ENCODE data around the gene ATF7IP2.
"Not testable (repeated sequence)": the region's sequence is repeated elsewhere in the genome, so short reads cannot be mapped to it uniquely, and the experiment has no call there.

ATF7IP2 gene

DNA sequence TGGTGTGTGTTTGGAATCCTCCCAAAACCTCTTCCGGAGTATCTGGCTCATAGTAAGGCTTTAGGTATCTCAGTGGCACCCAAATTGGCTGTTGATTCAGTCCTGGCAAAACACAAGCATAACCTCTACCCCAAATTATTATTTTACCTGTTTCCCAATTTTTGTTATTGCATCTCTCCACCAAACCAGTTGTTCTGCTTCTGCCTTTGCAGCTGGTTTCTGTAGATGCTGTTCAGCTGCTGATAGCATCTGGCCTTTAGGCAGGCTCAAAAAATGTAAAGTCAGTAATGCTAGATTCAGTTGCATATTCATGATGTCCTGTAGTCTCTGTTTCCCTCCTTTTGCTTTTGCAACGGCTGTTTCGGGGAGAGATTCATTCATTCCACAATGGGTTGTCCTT lies 33.8 kb downstream of the ATF7IP2 start:
- Histone ChIP-seq H3K9ac (ENCODE audit: low read length) (no peak overlapping the region), H3K9me3 (ENCODE audit: control insufficient read depth, low read length) (no peaks in the 10 kb centered on the region), H3K27me3 (ENCODE audit: control insufficient read depth, insufficient read depth, low read length) (no peaks in the 10 kb centered on the region)

DNA sequence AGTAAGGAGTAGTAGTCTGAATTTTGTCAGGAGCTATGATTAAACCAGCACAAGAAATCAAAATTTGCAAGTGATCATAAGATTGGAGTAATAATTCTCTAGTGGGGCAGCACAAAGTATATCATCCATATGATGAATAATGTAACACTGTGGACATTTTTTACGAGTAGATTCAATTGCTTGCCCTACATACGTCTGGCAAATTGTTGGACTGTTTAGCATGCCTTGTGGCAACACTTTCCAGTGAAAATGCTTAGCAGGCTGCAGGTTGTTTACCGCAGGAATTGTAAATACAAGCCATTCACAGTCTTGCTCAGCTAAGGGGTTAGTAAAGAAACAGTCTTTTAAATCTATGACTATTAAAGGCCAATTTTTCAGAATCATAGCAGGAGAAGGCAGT lies 35.7 kb downstream of the ATF7IP2 start:
- Histone ChIP-seq H3K36me3 (ENCODE audit: control insufficient read depth, insufficient read depth, low read length) (no peaks in the 10 kb centered on the region), H3K9me3 (ENCODE audit: control insufficient read depth, low read length) (no peaks in the 10 kb centered on the region), H3K27me3 (ENCODE audit: control insufficient read depth, insufficient read depth, low read length) (no peaks in the 10 kb centered on the region), H3K4me3 (ENCODE audit: low read length) (no peak overlapping the region), H3K9ac (ENCODE audit: low read length) (no peak overlapping the region), H3K4me1 (ENCODE audit: control insufficient read depth, insufficient read depth, low read length) (no peaks in the 10 kb centered on the region)

More for the DNA sequence above, 33.8 kb downstream of the ATF7IP2 start:
- H3K36me3 ChIP-seq (ENCODE audit: control insufficient read depth, insufficient read depth, low read length): no peaks in the 10 kb centered on the region
- no peaks in the 10 kb centered on the region for H3K4me1 ChIP-seq (ENCODE audit: control insufficient read depth, insufficient read depth, low read length)
- H3K4me3 ChIP-seq (ENCODE audit: low read length): no peak overlapping the region

DNA sequence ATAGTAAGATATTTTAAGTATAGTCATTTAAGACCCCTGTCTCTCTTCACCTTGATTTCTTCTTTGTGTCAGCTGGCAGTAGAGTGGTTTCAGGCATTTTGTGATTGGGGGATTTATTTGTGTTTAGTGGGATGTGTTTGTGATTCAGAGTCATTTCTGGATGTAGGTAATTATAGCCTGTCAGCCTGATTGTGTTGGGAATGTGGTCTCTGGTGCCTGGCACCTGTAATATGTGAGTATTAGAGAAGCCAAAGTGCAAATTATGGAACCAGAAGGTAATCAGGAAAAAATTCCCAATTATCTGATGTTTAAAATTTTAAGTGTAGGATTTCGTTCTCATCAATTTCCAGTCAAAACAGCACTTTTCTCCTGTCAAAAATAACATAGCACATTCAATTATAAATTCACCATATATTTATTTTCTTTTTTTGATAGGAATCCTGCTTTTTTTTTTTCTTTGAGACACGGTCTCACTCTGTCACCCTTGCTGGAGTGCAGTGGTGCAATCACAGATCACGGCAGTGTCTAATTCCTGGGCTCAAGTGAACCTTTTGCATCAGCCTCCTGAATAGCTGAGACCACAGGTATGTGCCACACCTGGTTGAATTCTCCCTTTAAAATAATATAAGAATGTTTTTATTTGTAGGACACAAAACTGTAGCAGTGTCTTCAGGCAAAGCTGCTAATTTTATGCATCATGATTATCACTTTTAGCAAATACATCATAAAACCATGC lies 42.7 kb downstream of the ATF7IP2 start:
- Histone ChIP-seq H3K36me3 (ENCODE audit: control insufficient read depth, insufficient read depth, low read length) (no peaks in the 10 kb centered on the region), H3K9me3 (ENCODE audit: control insufficient read depth, low read length) (no peaks in the 10 kb centered on the region), H3K9ac (ENCODE audit: low read length) (no peak overlapping the region), H3K4me1 (ENCODE audit: control insufficient read depth, insufficient read depth, low read length) (no peaks in the 10 kb centered on the region), H3K4me3 (ENCODE audit: low read length) (no peak overlapping the region), H3K27me3 (ENCODE audit: control insufficient read depth, insufficient read depth, low read length) (no peaks in the 10 kb centered on the region)

DNA sequence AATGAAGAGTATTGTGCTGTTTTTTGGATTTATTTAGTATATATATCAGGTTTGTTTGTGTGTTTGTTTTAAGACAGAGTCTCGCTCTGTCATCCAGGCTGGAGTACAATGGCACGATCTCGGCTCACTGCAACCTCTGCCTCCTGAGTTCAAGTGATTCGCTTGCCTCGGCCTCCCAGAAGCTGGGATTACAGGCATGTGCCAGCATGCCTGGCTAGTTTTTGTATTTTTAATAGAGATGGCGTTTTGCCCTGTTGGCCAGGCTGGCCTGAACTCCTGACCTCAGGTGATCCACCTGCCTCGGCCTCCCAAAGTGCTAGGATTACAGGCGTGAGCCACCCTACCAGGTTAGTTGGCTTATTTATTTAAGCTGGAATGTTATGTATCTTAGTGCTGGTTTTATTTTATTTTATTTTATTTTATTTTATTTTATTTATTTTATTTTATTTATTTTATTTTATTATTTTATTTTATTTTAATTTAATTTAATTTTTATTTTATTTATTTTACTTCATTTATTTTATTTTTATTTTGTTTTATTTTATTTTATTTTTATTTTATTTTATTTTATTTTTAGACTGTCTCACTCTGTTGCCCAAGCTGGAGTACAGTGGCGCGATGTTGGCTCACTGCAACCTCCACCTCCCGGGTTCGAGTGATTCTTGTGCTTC lies 43.6 kb downstream of the ATF7IP2 start:
- not testable (repeated sequence) for H3K4me3 ChIP-seq (ENCODE audit: low read length); H3K4me1 ChIP-seq (ENCODE audit: control insufficient read depth, insufficient read depth, low read length); H3K27me3 ChIP-seq (ENCODE audit: control insufficient read depth, insufficient read depth, low read length); H3K9me3 ChIP-seq (ENCODE audit: control insufficient read depth, low read length); H3K9ac ChIP-seq (ENCODE audit: low read length); H3K36me3 ChIP-seq (ENCODE audit: control insufficient read depth, insufficient read depth, low read length)

DNA sequence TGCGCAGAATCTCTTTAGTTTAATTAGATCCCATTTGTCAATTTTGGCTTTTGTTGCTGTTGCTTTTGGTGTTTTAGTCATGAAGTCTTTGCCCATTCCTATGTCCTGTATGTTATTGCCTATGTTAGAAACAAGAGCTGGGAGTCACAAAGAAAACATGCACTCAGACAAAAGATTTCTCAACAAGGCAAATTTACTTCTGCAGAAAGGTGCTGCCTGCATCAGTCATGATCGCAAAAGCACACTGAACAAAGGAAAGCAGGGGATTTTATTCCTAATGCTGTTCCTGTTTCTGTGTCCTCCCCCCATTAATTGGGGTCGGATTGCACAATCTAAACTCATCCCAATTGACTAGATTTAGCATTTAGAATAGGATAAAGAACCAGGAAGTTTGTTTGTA lies 55.9 kb downstream of the ATF7IP2 start:
- no peaks in the 10 kb centered on the region for H3K4me1 ChIP-seq (ENCODE audit: control insufficient read depth, insufficient read depth, low read length)
- H3K4me3 ChIP-seq (ENCODE audit: low read length): no peak overlapping the region
- peaks cover 11% of the 10 kb centered on the region for H3K9me3 ChIP-seq (ENCODE audit: control insufficient read depth, low read length)
- peaks cover 8% of the 10 kb centered on the region for H3K36me3 ChIP-seq (ENCODE audit: control insufficient read depth, insufficient read depth, low read length)
- no peaks in the 10 kb centered on the region for H3K27me3 ChIP-seq (ENCODE audit: control insufficient read depth, insufficient read depth, low read length)
- H3K9ac ChIP-seq (ENCODE audit: low read length): no peak overlapping the region

DNA sequence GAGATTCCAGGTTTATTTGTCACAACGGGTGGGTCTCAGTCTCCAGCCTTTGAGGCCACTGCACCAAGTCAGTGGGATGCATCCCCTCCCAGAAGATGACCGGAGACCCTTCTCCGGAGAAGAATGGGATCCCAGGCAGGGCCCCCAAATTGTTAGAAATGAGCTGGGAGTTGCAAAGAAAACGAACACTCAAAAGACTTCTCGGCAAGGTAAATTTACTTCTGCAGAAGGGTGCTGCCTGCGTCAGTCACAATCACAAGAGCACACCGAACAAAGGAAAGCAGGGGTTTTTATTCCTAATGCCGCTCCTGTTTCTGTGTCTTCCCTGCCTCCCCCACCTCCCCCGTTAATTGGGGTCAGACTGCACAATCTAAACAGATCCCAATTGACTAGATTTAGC lies 61.4 kb downstream of the ATF7IP2 start:
- H3K9me3 ChIP-seq (ENCODE audit: control insufficient read depth, low read length): peaks cover 22% of the 10 kb centered on the region
- no peak overlapping the region for H3K9ac ChIP-seq (ENCODE audit: low read length)
- no peaks in the 10 kb centered on the region for H3K4me1 ChIP-seq (ENCODE audit: control insufficient read depth, insufficient read depth, low read length)
- peaks cover 8% of the 10 kb centered on the region for H3K36me3 ChIP-seq (ENCODE audit: control insufficient read depth, insufficient read depth, low read length)
- H3K27me3 ChIP-seq (ENCODE audit: control insufficient read depth, insufficient read depth, low read length): no peaks in the 10 kb centered on the region
- no peak overlapping the region for H3K4me3 ChIP-seq (ENCODE audit: low read length)

DNA sequence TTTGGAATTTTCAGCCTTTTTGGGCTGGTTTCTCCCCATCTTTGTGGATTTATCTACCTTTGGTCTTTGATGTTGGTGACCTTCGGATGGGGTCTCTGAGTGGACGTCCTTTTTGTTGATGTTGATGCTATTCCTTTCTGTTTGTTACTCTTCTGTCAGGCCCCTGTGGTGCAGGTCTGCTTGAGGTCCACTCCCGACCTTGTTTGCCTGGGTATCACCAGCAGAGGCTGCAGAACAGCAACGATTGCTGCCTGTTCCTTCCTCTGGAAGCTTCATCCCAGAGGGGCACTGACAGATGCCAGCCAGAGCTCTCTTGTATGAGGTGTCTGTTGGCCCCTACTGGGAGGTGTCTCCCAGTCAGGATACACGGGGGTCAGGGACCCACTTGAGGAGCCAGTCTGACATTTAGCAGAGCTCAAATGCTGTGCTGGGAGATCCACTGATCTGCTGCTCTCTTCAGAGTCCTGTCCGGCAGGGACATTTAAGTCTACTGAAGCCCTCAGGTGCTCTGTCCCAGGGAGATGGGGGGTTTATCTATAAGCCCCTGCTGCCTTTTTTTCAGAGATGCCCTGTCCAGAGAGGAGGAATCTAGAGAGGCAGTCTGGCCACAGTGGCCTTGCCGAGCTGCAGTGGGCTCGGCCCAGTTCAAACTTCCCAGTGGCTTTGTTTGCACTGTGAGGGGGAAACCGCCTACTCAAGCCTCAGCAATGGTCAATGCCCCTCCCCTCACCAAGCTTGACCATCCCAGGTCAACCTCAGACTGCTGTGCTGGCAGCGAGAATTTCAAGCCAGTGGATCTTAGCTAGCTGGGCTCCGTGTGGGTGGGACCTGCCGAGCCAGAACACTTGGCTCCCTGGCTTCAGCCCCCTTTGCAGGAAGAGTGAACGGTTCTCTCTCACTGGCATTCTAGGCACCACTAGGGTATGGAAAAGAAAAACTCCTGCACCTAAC lies 66.6 kb downstream of the ATF7IP2 start:
- not testable (repeated sequence) for H3K9ac ChIP-seq (ENCODE audit: low read length); H3K4me1 ChIP-seq (ENCODE audit: control insufficient read depth, insufficient read depth, low read length); H3K9me3 ChIP-seq (ENCODE audit: control insufficient read depth, low read length); H3K27me3 ChIP-seq (ENCODE audit: control insufficient read depth, insufficient read depth, low read length); H3K4me3 ChIP-seq (ENCODE audit: low read length); H3K36me3 ChIP-seq (ENCODE audit: control insufficient read depth, insufficient read depth, low read length)

DNA sequence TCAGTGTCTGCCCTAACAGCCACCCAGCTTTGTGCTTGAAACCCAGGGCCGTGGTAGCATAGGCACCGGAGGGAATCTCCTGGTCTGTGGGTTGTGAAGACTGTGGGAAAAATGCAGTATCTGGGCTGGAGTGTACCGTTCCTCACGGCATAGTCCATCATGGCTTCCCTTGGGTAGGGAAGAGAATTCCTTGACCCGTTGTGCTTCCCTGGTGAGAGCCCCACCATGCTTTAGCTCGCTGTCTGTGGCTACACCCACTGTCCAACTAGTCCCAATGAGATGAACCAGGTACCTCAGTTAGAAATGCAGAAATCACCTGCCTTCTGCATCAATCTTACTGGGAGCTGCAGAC lies 67.3 kb downstream of the ATF7IP2 start:
- H3K4me3 ChIP-seq (ENCODE audit: low read length): no peak overlapping the region
- H3K4me1 ChIP-seq (ENCODE audit: control insufficient read depth, insufficient read depth, low read length): no peaks in the 10 kb centered on the region
- no peaks in the 10 kb centered on the region for H3K9me3 ChIP-seq (ENCODE audit: control insufficient read depth, low read length)
- no peaks in the 10 kb centered on the region for H3K27me3 ChIP-seq (ENCODE audit: control insufficient read depth, insufficient read depth, low read length)
- no peaks in the 10 kb centered on the region for H3K36me3 ChIP-seq (ENCODE audit: control insufficient read depth, insufficient read depth, low read length)
- H3K9ac ChIP-seq (ENCODE audit: low read length): no peak overlapping the region

DNA sequence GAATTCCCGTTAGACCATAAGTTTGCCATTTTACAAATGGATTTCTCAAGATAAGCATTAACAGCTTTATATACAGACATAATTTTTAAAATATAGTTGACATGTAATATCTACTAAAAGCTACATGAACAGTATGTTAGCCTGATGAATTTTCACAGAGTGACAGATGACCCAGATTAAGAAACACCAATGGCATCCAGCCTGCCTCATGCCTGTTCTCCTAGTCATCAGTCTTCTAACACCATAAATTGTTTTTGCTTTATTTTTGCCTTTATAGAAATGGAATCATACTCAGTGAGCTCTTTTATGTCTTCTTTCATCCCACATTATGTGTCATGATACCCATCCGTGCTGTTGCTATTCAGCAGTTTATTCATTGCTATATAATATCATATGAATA lies 80.0 kb downstream of the ATF7IP2 start:
- Histone ChIP-seq H3K9ac (ENCODE audit: low read length) (no peak overlapping the region), H3K4me1 (ENCODE audit: control insufficient read depth, insufficient read depth, low read length) (no peaks in the 10 kb centered on the region), H3K27me3 (ENCODE audit: control insufficient read depth, insufficient read depth, low read length) (no peaks in the 10 kb centered on the region), H3K4me3 (ENCODE audit: low read length) (no peak overlapping the region), H3K9me3 (ENCODE audit: control insufficient read depth, low read length) (no peaks in the 10 kb centered on the region), H3K36me3 (ENCODE audit: control insufficient read depth, insufficient read depth, low read length) (no peaks in the 10 kb centered on the region)

DNA sequence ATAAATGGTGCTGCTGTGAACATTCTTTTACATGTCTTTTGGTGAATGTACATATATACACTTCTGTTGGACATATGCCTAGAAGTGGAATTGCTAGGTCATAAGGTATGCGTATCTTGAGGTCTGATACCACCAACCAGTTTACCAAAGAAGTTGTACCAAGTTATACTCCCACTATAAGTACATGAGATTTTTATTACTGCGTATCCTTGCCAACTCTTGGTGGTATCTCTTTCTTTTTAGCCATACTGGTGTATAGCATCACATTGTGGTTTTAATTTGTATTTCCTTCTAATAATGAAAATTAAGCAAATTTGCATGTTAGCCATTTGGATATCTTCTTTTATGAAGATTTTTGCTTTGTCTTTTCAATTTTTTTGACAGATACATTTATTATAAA lies 80.5 kb downstream of the ATF7IP2 start:
- Histone ChIP-seq H3K4me3 (ENCODE audit: low read length) (no peak overlapping the region), H3K27me3 (ENCODE audit: control insufficient read depth, insufficient read depth, low read length) (no peaks in the 10 kb centered on the region), H3K9ac (ENCODE audit: low read length) (no peak overlapping the region), H3K4me1 (ENCODE audit: control insufficient read depth, insufficient read depth, low read length) (no peaks in the 10 kb centered on the region), H3K9me3 (ENCODE audit: control insufficient read depth, low read length) (no peaks in the 10 kb centered on the region), H3K36me3 (ENCODE audit: control insufficient read depth, insufficient read depth, low read length) (no peaks in the 10 kb centered on the region)

DNA sequence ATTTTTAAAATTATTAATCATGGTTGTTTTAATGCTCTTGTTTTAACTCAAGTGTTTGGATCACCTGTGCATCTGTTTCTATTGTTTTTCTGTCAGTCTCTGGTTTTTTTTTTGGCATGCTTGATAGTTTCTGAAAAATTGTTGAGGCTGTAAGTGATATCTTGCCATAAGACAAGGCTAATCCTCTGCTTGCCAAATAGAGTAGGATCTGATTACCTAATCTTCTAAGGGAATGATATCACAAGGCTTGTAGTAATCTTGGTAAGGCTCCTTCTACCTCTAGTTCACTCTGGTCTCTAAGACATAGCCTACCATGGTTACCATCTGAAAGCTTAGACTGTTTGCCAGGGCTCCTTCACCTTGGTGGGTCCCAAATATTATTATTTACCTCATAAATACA lies 81.0 kb downstream of the ATF7IP2 start:
- H3K4me1 ChIP-seq (ENCODE audit: control insufficient read depth, insufficient read depth, low read length): no peaks in the 10 kb centered on the region
- H3K36me3 ChIP-seq (ENCODE audit: control insufficient read depth, insufficient read depth, low read length): no peaks in the 10 kb centered on the region
- H3K9me3 ChIP-seq (ENCODE audit: control insufficient read depth, low read length): no peaks in the 10 kb centered on the region
- no peak overlapping the region for H3K4me3 ChIP-seq (ENCODE audit: low read length)
- H3K9ac ChIP-seq (ENCODE audit: low read length): no peak overlapping the region
- H3K27me3 ChIP-seq (ENCODE audit: control insufficient read depth, insufficient read depth, low read length): no peaks in the 10 kb centered on the region

DNA sequence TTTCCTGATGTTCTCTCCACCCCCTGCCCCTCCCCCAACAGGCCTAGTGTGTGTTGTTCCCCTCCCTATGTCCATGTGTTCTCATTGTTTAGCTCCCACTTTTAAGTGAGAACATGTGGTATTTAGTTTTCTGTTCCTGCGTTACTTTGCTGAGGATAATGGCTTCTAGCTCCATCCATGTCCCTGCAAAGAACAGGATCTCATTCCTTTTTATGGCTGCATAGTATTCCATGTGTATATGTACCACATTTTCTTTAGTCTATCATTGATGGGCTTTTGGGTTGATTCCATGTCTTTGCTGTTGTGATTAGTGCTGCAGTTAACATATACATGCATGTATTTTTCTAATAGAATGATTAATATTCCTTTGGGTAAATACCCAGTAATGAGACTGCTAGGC lies 90.8 kb downstream of the ATF7IP2 start:
- not testable (repeated sequence) for H3K9ac ChIP-seq (ENCODE audit: low read length); H3K9me3 ChIP-seq (ENCODE audit: control insufficient read depth, low read length); H3K27me3 ChIP-seq (ENCODE audit: control insufficient read depth, insufficient read depth, low read length); H3K36me3 ChIP-seq (ENCODE audit: control insufficient read depth, insufficient read depth, low read length); H3K4me1 ChIP-seq (ENCODE audit: control insufficient read depth, insufficient read depth, low read length); H3K4me3 ChIP-seq (ENCODE audit: low read length)
